GM12864 (cell line): ENCODE data around the gene SSTR5.
"Not testable (repeated sequence)": the region's sequence is repeated elsewhere in the genome, so short reads cannot be mapped to it uniquely, and the experiment has no call there.

Experiments used
- DNase-seq: peaks from one replicate; pipeline ENCODE4 v3.0.0-alpha.2; 2011; ENCODE audit warnings: low read depth
- H3K4me3 ChIP-seq: 2 replicates; pipeline ENCODE4 v1.5.1; 2011; ENCODE audit warnings: mild to moderate bottlenecking, low read depth, low read length, control low read depth
- TF ChIP-seq, protein P1 (sequence below): IDR thresholded peaks from 2 replicates; pipeline ENCODE4 v1.5.1; 2011; ENCODE audit warnings: low read depth, mild to moderate bottlenecking, moderate library complexity, low read length, control low read depth, inconsistent platforms; ENCODE audit errors: missing control alignments

The SSTR5 gene

DNA sequence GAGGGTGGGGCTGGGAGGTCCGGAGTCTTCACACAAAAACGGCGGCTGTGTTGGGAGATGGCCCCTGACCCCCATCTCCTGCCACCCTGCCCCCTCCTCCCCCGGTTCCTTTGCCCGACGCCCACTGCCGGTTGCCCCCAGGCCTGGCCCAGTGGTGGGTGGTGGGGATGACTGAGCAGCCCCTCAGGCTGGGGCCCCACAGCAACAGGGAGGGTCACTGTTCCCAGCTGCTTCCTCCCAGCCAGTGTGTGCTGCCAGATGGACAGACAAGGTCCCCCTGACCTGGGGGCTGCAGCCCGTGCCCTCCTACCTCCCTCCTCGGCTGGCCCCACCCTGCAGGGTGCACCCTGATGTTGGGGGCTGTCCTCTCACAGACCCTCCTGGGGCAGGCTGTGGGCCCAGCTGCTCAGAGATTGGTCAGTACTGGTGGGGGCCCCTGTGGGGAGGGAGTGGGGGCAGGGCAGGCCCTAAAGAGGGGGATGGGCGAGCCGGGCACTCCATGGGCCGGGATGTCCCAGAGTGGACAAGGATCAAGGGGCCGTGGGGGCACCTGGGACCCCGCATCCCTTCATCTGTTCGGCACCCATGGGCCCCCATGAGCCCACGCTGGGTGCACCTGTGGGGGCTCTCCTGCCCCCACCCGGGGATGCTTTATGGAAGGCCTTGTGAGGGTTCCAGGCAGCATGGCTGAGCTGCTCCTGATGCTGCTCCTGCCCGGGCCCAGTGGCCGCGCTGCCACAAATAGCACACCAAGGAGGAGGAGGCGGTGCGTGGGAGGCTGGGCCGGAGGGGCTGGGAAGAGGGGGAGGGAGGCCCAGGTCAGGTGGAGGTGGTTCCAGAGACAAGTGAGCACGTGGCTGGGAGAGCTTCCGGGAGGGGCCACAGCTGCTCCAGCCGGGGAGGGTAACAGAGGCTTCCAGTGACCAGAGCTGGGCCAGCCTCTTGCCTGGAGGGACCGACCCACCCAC is 18.4 kb downstream of the SSTR5 start:
- TF ChIP-seq, protein P1, sequence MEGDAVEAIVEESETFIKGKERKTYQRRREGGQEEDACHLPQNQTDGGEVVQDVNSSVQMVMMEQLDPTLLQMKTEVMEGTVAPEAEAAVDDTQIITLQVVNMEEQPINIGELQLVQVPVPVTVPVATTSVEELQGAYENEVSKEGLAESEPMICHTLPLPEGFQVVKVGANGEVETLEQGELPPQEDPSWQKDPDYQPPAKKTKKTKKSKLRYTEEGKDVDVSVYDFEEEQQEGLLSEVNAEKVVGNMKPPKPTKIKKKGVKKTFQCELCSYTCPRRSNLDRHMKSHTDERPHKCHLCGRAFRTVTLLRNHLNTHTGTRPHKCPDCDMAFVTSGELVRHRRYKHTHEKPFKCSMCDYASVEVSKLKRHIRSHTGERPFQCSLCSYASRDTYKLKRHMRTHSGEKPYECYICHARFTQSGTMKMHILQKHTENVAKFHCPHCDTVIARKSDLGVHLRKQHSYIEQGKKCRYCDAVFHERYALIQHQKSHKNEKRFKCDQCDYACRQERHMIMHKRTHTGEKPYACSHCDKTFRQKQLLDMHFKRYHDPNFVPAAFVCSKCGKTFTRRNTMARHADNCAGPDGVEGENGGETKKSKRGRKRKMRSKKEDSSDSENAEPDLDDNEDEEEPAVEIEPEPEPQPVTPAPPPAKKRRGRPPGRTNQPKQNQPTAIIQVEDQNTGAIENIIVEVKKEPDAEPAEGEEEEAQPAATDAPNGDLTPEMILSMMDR: no peak
- H3K4me3 ChIP-seq: no peak overlapping the region
- no peak for DNase-seq

DNA sequence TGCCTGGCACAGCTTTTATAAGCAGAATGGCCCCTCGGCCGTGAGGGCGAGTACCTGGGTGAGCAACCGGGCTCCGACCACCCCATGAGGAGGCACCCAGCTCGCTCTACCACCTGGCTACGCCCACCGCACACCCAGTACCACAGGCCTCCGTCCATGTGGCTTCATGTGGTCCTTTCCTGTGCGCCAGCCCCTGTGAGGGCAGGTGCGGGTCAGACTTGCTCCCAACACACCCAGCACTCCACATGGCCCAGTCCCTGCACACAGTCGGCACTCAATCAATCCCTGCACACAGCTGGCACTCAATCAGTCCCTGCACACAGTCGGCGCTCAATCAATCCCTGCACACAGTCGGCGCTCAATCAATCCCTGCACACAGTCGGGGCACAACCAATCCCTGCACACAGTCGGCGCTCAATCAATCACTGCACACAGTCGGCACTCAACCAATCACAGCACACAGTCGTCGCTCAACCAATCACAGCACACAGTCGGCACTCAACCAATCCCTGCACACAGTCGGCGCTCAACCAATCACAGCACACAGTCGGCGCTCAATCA is 19.5 kb downstream of the SSTR5 start:
- TF ChIP-seq, protein P1: no peak
- H3K4me3 ChIP-seq: no peak overlapping the region
- DNase-seq: no peak

DNA sequence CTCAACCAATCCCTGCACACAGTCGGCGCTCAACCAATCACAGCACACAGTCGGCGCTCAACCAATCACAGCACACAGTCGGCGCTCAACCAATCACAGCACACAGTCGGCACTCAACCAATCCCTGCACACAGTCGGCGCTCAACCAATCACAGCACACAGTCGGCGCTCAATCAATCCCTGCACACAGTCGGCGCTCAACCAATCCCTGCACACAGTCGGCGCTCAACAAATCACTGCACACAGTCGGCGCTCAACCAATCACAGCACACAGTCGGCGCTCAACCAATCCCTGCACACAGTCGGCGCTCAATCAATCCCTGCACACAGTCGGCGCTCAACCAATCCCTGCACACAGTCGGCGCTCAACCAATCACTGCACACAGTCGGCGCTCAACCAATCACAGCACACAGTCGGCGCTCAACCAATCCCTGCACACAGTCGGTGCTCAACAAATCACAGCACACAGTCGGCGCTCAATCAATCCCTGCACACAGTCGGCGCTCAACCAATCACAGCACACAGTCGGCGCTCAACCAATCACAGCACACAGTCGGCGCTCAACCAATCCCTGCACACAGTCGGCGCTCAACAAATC is 20.2 kb downstream of the SSTR5 start:
- not testable (repeated sequence) for DNase-seq, H3K4me3 ChIP-seq

DNA sequence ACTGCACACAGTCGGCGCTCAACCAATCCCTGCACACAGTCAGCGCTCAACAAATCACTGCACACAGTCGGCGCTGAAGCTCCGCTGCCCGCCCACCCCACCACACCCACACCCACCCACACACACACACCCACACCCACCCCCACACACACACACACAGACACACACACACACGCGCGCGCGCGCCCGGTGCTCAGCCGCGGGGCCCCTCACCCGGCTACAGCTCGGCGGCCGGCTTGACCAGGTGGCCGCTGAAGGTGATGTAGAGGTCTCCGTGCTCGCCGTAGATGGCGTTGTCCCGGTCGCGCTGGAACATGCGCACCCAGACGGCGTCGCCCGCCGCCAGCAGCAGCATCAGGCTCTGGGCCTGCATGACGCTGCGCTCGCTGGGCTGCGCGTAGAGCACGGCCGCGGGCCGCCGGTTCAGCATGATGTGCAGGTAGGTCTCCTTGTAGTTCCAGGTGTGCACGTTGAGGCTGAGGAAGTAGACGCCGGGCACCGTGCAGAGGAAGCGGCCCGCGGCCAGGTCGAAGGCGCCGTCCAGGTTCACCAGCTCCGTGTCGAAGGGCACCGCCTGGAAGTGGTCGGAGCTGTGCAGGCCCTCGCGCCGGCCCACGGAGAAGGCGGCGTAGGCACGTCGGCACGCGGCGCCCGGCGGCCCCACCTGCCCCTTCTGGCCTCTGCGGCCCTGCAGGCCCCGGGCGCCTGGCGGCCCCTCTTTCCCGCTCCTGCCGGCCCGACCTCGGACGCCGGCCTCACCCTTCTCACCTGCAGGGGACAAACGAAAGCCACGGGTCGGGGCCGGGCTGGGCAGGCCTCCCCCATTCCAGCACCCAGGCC is 21.0 kb downstream of the SSTR5 start:
- no peak for DNase-seq
- TF ChIP-seq, protein P1: no peak
- no peak overlapping the region for H3K4me3 ChIP-seq

DNA sequence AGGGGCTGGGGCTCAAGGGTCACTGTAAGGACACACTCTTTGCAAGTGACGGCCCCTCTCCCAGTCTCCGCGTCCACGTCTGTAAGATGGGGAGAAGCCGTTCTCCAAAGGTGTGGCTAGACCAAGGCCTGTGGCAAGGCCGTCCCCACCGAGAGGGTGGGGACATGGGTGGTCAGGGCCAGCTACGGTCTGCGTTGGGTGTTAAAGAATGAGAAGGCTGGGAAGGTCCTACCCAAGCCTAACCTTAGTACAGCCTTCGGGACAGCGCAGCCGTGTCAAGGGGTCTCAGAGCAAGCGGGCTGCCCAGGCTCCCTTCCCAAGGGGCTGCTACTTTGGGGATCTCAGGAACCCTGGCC is 21.6 kb downstream of the SSTR5 start:
- no peak overlapping the region for H3K4me3 ChIP-seq
- TF ChIP-seq, protein P1: no peak
- DNase-seq: no peak

DNA sequence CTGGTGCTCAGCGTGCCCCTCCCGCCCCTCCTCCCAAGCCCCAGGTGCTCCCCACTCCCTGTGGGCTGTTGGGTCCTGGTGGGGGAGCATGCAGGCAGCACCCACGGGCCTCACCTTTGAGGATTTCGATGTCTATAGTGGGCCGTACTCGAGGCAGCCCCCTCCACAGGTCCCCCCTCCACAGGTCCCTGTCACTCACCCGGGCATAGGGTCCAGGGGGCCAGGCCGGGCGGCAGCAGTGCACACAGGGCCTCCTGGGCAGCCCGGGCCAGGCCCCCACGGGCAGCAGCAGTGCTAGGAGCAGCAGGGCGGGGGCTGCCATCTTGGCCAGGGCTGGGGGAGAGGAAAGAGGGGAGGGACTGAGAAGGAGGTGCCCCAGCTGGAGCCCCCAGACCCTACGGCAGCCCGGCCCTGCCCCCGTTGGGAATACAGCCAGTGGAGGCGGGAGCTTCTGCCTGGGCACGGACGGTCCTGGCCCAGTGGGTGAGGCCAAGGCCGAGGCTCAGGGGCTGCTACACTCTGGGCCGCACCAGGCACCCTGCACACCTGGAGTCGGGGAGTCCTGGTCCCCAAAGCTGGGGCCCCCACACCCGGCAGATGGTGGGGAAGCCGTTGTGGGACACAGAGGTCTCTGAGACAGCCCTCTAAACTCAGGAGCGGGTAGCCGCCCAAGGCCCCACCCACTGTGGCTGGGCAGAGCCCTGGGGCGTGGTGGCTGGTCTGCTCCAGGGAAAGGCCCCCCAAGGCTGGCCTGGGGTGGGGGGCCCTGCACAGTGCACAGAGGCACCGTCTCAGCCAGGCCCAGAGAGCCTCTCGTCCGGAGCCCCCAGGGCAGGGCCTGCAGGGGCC is 22.3 kb downstream of the SSTR5 start:
- no peak for DNase-seq
- TF ChIP-seq, protein P1: no peak
- no peak overlapping the region for H3K4me3 ChIP-seq
